Measurements from ENCODE around the gene KCNG2. TPM values are rescaled to one million over a fixed set of nuclear protein-coding genes. Genes with fewer than 3 reads are reported as not detected.

The KCNG2 gene
- total and polyA plus RNA-seq, 9 of the 15 experiments (the other 6 are each of a cell fraction or from before 2014, with no cell fraction given): not detected

DNA sequence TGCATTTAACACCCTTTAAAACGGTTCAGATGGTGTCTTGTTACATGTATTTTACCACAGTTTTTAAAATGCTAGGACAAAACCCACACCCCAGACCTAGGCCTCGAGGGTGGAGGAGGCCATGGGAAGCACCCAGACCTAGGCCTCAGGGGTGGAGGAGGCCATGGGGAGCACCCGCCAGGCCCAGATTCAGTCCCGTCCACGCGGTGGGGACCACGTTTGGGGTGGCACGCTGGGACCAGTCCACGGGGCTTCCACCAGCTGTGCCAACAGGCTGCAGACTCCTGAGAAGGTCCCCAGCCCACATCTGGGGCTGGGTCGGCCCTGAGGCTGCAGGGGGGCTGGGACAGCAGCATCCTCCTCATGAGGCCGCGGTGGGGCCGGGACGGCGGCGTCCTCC, 90.3 kb downstream of the KCNG2 start:
- intact Hi-C loops (cut with micrococcal nuclease): no loop called here

More for the DNA sequence above, 90.3 kb downstream of the KCNG2 start:
- DNase-seq (ENCODE audit: extremely low read depth in 1 of 4, low spot score in 3 of 4): no peak
- Histone ChIP-seq H3K79me2 (ENCODE audit: control insufficient read depth, insufficient read depth, low read length) (no peaks in the 10 kb centered on the region), H3K27ac (ENCODE audit: extremely low read depth, low read depth, low read length) (no peak overlapping the region), H3K27me3 (ENCODE audit: control insufficient read depth in 2 of 2, insufficient read depth in 2 of 2, low read length in 2 of 2) (peaks cover 0 to 7% of the 10 kb centered on the region in 2 experiments; a peak in 1 of 5 replicates), H4K20me1 (replicated peaks; ENCODE audit: control insufficient read depth, insufficient read depth, low read length) (no peaks in the 10 kb centered on the region), H3K4me3 (no peak overlapping the region), H3K4me1 (replicated peaks in 1 of 2; ENCODE audit: control insufficient read depth in 2 of 2, insufficient read depth in 2 of 2, low read length in 2 of 2) (no peaks in the 10 kb centered on the region; a peak in 1 of 5 replicates), H3K9me1 (ENCODE audit: control insufficient read depth, insufficient read depth, low read length) (no peaks in the 10 kb centered on the region), H3K9ac (ENCODE audit: insufficient read depth in 1 of 2, low read depth in 2 of 2, low read length in 2 of 2) (no peak overlapping the region), H3K4me2 (ENCODE audit: insufficient read depth, low read length) (no peak overlapping the region), H3K9me3 (replicated peaks; ENCODE audit: control insufficient read depth, insufficient read depth, low read depth, low read length) (no peaks in the 10 kb centered on the region; the same call in 1 of the 2 replicates), H3K36me3 (ENCODE audit: control insufficient read depth, insufficient read depth, low read length) (no peaks in the 10 kb centered on the region), H2AFZ (ENCODE audit: low read depth, low read length) (no peak overlapping the region)
- ChIA-PET CTCF (ENCODE audit: low intra/inter-chr PET ratio) (no interaction called here), POLR2A (no interaction called here)
- BruUV-seq (replicated peaks): no TSS peak
- 2% methylated on average over 9 of the region's 16 CpGs for WGBS (ENCODE audit: insufficient coverage, low coverage, missing lambda C conversion rate)
- no peak for FAIRE-seq
- in situ Hi-C loops (cut with MboI): no loop called here
- no peak for ATAC-seq
- no peak for TF ChIP-seq ZNF197 (CRISPR knock-in tag; IDR thresholded peaks at IDR 0.05; ENCODE audit: low read depth)
- no peak for TF ChIP-seq ZNF224 (CRISPR knock-in tag; IDR thresholded peaks at IDR 0.05)
- TF ChIP-seq MED1 (CRISPR knock-in tag; IDR thresholded peaks at IDR 0.05; ENCODE audit: borderline replicate concordance): no peak
- no peak for TF ChIP-seq ETV1 (tag; conservative IDR thresholded peaks at IDR 0.05; ENCODE audit: low read depth)
- no peak for TF ChIP-seq ZNF431 (CRISPR knock-in tag; IDR thresholded peaks at IDR 0.05)
- no peak for TF ChIP-seq MIER1 (IDR thresholded peaks at IDR 0.05; ENCODE audit: low read depth)
- no peak for TF ChIP-seq XRCC3 (IDR thresholded peaks at IDR 0.05)
- TF ChIP-seq NFATC3 (IDR thresholded peaks at IDR 0.05): no peak
- TF ChIP-seq TBP (optimal IDR thresholded peaks at IDR 0.05; ENCODE audit: low read depth, low read length): no peak
- TF ChIP-seq PTRF (tag; IDR thresholded peaks at IDR 0.05): no peak
- TF ChIP-seq HMG20B (CRISPR knock-in tag; IDR thresholded peaks at IDR 0.05): no peak
- TF ChIP-seq, protein P1, sequence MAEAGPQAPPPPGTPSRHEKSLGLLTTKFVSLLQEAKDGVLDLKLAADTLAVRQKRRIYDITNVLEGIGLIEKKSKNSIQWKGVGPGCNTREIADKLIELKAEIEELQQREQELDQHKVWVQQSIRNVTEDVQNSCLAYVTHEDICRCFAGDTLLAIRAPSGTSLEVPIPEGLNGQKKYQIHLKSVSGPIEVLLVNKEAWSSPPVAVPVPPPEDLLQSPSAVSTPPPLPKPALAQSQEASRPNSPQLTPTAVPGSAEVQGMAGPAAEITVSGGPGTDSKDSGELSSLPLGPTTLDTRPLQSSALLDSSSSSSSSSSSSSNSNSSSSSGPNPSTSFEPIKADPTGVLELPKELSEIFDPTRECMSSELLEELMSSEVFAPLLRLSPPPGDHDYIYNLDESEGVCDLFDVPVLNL (CRISPR knock-in tag; IDR thresholded peaks at IDR 0.05; ENCODE audit: low read depth): no peak
- TF ChIP-seq PTTG1 (tag; IDR thresholded peaks at IDR 0.05; ENCODE audit: low read depth): no peak
- TF ChIP-seq POLR2AphosphoS2 (IDR thresholded peaks at IDR 0.05; ENCODE audit: low read length): no peak
- no peak for TF ChIP-seq NR2C1 (IDR thresholded peaks at IDR 0.05)
- TF ChIP-seq NR2C1 (tag; IDR thresholded peaks at IDR 0.05): no peak
- no peak for TF ChIP-seq DDX20 (tag; IDR thresholded peaks at IDR 0.05; ENCODE audit: low read depth)
- TF ChIP-seq ZNF121 (CRISPR knock-in tag; conservative IDR thresholded peaks at IDR 0.05): no peak
- no peak for TF ChIP-seq HOXB6 (CRISPR knock-in tag; IDR thresholded peaks at IDR 0.05; ENCODE audit: borderline replicate concordance)
- TF ChIP-seq TAF1 (IDR thresholded peaks at IDR 0.05; ENCODE audit: control insufficient read depth, extremely low read depth, insufficient read depth, low read length, severe bottlenecking): no peak

Measured in K562 (cell line).